Osteoblast (primary cell): ENCODE results near the gene HYAL1. TPM values are rescaled to one million over a fixed set of nuclear protein-coding genes. Genes with fewer than 3 reads are reported as not detected.
"Not testable (repeated sequence)": the region's sequence is repeated elsewhere in the genome, so short reads cannot be mapped to it uniquely, and the experiment has no call there.

Experiments
- DNase-seq: peaks from one replicate; pipeline ENCODE4 v3.0.0; 2011; ENCODE audit warnings: low spot score, mixed read lengths; ENCODE audit not compliant: insufficient read length; ENCODE audit errors: missing footprints
- H2AFZ ChIP-seq: 2 replicates; pipeline ENCODE4 v1.6.0; 2011; ENCODE audit warnings: mild to moderate bottlenecking, low read length
- H3K27ac ChIP-seq: 2 replicates; pipeline ENCODE4 v1.5.1; 2011; ENCODE audit warnings: mild to moderate bottlenecking, low read depth, low read length, moderate library complexity
- H3K27me3 ChIP-seq: 2 replicates; pipeline ENCODE4 v1.6.0; 2012; ENCODE audit warnings: mild to moderate bottlenecking, control low read depth, inconsistent platforms, low read length, moderate library complexity; ENCODE audit not compliant: insufficient read depth
- H3K36me3 ChIP-seq: 2 replicates; pipeline ENCODE4 v1.5.1; 2011; ENCODE audit warnings: mild to moderate bottlenecking, low read length, control low read depth, moderate library complexity; ENCODE audit not compliant: insufficient read depth
- H3K4me1 ChIP-seq: 2 replicates; pipeline ENCODE4 v1.5.1; 2011; ENCODE audit warnings: mild to moderate bottlenecking, low read length, control low read depth, moderate library complexity; ENCODE audit not compliant: insufficient read depth
- H3K4me2 ChIP-seq: 2 replicates; pipeline ENCODE4 v1.6.0; 2011; ENCODE audit warnings: mild to moderate bottlenecking, low read length; ENCODE audit not compliant: insufficient read depth
- H3K4me3 ChIP-seq: fragments of 200-600 bp; sonication (generic); 3 replicates; pipeline ENCODE4 v1.5.1; 2012; ENCODE audit warnings: mild to moderate bottlenecking, low read length, inconsistent platforms; ENCODE audit not compliant: insufficient read depth
- H3K79me2 ChIP-seq: 2 replicates; pipeline ENCODE4 v1.6.0; 2012; ENCODE audit warnings: mild to moderate bottlenecking, low read length, control low read depth, inconsistent platforms; ENCODE audit not compliant: insufficient read depth
- H3K9me3 ChIP-seq: 2 replicates; pipeline ENCODE4 v1.5.1; 2011; ENCODE audit warnings: low read depth, low read length, control low read depth
- H4K20me1 ChIP-seq: 2 replicates; pipeline ENCODE4 v1.6.0; 2012; ENCODE audit warnings: mild to moderate bottlenecking, low read length, control low read depth; ENCODE audit not compliant: insufficient read depth
- CTCF ChIP-seq: IDR thresholded peaks from 2 replicates; pipeline ENCODE4 v1.5.1; 2011; ENCODE audit warnings: mild to moderate bottlenecking, low read depth, low read length, moderate library complexity; ENCODE audit errors: extremely low read depth
- total RNA-seq: library from RNA; depleted of rRNA; stranded (reverse); fragments of >200 nt; gene quantifications from 2 replicates; pipeline ENCODE4 v1.2.3, GENCODE V29; 2012

Gene HYAL1
- total RNA-seq, 1 donor = under 0.01 TPM

- DNase-seq = peak; percentile 75
- H3K4me2 ChIP-seq = no peak overlapping the region
- H3K4me3 ChIP-seq = no peak overlapping the region
- H3K27me3 ChIP-seq = no peaks in the 10 kb centered on the region
- H3K27ac ChIP-seq = no peak overlapping the region
- TF ChIP-seq CTCF = no peak
- H4K20me1 ChIP-seq = peaks cover 41% of the 10 kb centered on the region
- H3K36me3 ChIP-seq = peaks cover 28% of the 10 kb centered on the region
- H3K79me2 ChIP-seq = peaks cover 31% of the 10 kb centered on the region
- no peak overlapping the region for H2AFZ ChIP-seq
- H3K9me3 ChIP-seq = no peaks in the 10 kb centered on the region
- peaks cover 14% of the 10 kb centered on the region for H3K4me1 ChIP-seq
These were observed 13.9 kb upstream of the HYAL1 start for GRCh38 chr3:50317300-50317699.

- Histone ChIP-seq H4K20me1 (peaks cover 41% of the 10 kb centered on the region), H3K4me1 (peaks cover 11% of the 10 kb centered on the region), H3K4me3 (no peak overlapping the region), H3K27ac (no peak overlapping the region), H3K4me2 (no peak overlapping the region), H3K36me3 (peaks cover 28% of the 10 kb centered on the region), H3K27me3 (no peaks in the 10 kb centered on the region), H3K9me3 (no peaks in the 10 kb centered on the region), H3K79me2 (peaks cover 31% of the 10 kb centered on the region), H2AFZ (no peak overlapping the region)
- no peak for TF ChIP-seq CTCF
- DNase-seq = peak; percentile 79
These were observed 13.4 kb upstream of the HYAL1 start for GRCh38 chr3:50316657-50317242.

GRCh38 chr3:50314816-50315215, 11.4 kb upstream of the HYAL1 start:
- H2AFZ ChIP-seq = no peak overlapping the region
- H3K9me3 ChIP-seq = no peaks in the 10 kb centered on the region
- H3K27ac ChIP-seq = no peak overlapping the region
- H3K79me2 ChIP-seq = peaks cover 21% of the 10 kb centered on the region
- peaks cover under 1% of the 10 kb centered on the region for H3K4me1 ChIP-seq
- no peak for TF ChIP-seq CTCF
- no peak overlapping the region for H3K4me3 ChIP-seq
- peaks cover 30% of the 10 kb centered on the region for H4K20me1 ChIP-seq
- peaks cover 28% of the 10 kb centered on the region for H3K36me3 ChIP-seq
- no peak overlapping the region for H3K4me2 ChIP-seq
- H3K27me3 ChIP-seq = no peaks in the 10 kb centered on the region
- no peak for DNase-seq

- Histone ChIP-seq H3K27ac (no peak overlapping the region), H3K4me3 (no peak overlapping the region), H3K4me2 (no peak overlapping the region), H3K9me3 (peaks cover 2% of the 10 kb centered on the region), H4K20me1 (peaks cover 26% of the 10 kb centered on the region), H3K27me3 (no peaks in the 10 kb centered on the region), H3K36me3 (peaks cover 23% of the 10 kb centered on the region), H3K79me2 (peaks cover 16% of the 10 kb centered on the region), H2AFZ (no peak overlapping the region), H3K4me1 (no peaks in the 10 kb centered on the region)
- DNase-seq = no peak
- no peak for TF ChIP-seq CTCF
These were observed 11.0 kb upstream of the HYAL1 start for GRCh38 chr3:50314342-50314741.

- not testable (repeated sequence) for H3K27ac ChIP-seq, DNase-seq, H3K79me2 ChIP-seq, H3K4me3 ChIP-seq, H2AFZ ChIP-seq, H3K4me2 ChIP-seq, H3K4me1 ChIP-seq, H3K9me3 ChIP-seq, H3K36me3 ChIP-seq, H3K27me3 ChIP-seq, H4K20me1 ChIP-seq
These were observed 8.7 kb upstream of the HYAL1 start for GRCh38 chr3:50312041-50312440.
